Left renal pelvis (tissue), 4 donors: ENCODE data around the gene ITGB1BP1. TPM values are rescaled to one million over a fixed set of nuclear protein-coding genes. Genes with fewer than 3 reads are reported as not detected.

Experiments
- DNase-seq, 4 donors: peaks; one replicate each; pipeline ENCODE4 v3.0.0-alpha.2; 2013; ENCODE audit warnings: low read depth in 4 of 4, low spot score in 3 of 4
- polyA plus RNA-seq, 4 donors: library from polyadenylated mRNA; unstranded; fragments of 120-200 nt; gene quantifications; one replicate each; pipeline ENCODE4 v1.2.1, GENCODE V29; 2013; ENCODE audit not compliant: insufficient read length in 4 of 4

The ITGB1BP1 gene
- polyA plus RNA-seq: 100 to 1,000 TPM in 1 of 4 donors, 10 to 100 TPM in 3; 73.6 to 154 (median 86.0) TPM

- DNase-seq: peak; percentile 95 to 97 (median 96)
These were observed at the start of gene ITGB1BP1, which contains the start of gene CPSF3 for GRCh38 chr2:9423100-9423921. Gene ITGB1BP1, minus strand, starts transcription at chr2:9423528. Its CDS starts 4,831 bp downstream, at chr2:9418697. Gene CPSF3, plus strand, starts transcription at chr2:9423654. Its CDS starts 120 bp downstream, at chr2:9423774.

GRCh38 chr2:9472511-9472910 lies 49.2 kb upstream of the ITGB1BP1 start:
- DNase-seq: no peak

- DNase-seq: no peak
These were observed 47.9 kb upstream of the ITGB1BP1 start for GRCh38 chr2:9471206-9471605.

- no peak for DNase-seq
These were observed 44.4 kb upstream of the ITGB1BP1 start for GRCh38 chr2:9467687-9468086.

- DNase-seq: no peak
These were observed 42.9 kb upstream of the ITGB1BP1 start for GRCh38 chr2:9466147-9466683.

- no peak for DNase-seq
These were observed 41.8 kb upstream of the ITGB1BP1 start for GRCh38 chr2:9465170-9465569.

GRCh38 chr2:9463698-9464034 lies 40.3 kb upstream of the ITGB1BP1 start:
- DNase-seq: no peak

GRCh38 chr2:9462886-9463697 lies 39.8 kb upstream of the ITGB1BP1 start:
- DNase-seq: no peak

- DNase-seq: no peak
These were observed 39.0 kb upstream of the ITGB1BP1 start for GRCh38 chr2:9462313-9462712.

GRCh38 chr2:9461079-9461478 lies 37.8 kb upstream of the ITGB1BP1 start:
- DNase-seq: no peak

- no peak for DNase-seq
These were observed 37.2 kb upstream of the ITGB1BP1 start for GRCh38 chr2:9460441-9461017.

GRCh38 chr2:9451231-9451630 lies 27.9 kb upstream of the ITGB1BP1 start:
- no peak for DNase-seq

- DNase-seq: no peak
These were observed 21.8 kb upstream of the ITGB1BP1 start for GRCh38 chr2:9445089-9445488.

- DNase-seq: no peak
These were observed 20.2 kb upstream of the ITGB1BP1 start for GRCh38 chr2:9443526-9443925.

- DNase-seq: no peak
These were observed 18.2 kb upstream of the ITGB1BP1 start for GRCh38 chr2:9441556-9441955.

- DNase-seq: no peak
These were observed 16.9 kb upstream of the ITGB1BP1 start for GRCh38 chr2:9440058-9440727.

GRCh38 chr2:9439536-9439935 lies 16.2 kb upstream of the ITGB1BP1 start:
- no peak for DNase-seq

- no peak for DNase-seq
These were observed 11.2 kb upstream of the ITGB1BP1 start for GRCh38 chr2:9434489-9434888.

- no peak for DNase-seq
These were observed 7.3 kb upstream of the ITGB1BP1 start for GRCh38 chr2:9430316-9431293.
